Adrenal gland (tissue), 5 donors: ENCODE data around the gene DNAAF5.

Experiments
- CTCF ChIP-seq, 6 experiments: fragments of 450-650 bp in 4 of 6; fragments of 200-600 bp in 2 of 6; sonication (generic) in 1 of 6; IDR thresholded peaks; 1 replicate in 5 of 6; 2 replicates in 1 of 6; pipeline versions ENCODE4 v1.5.1 to v1.8.0; 2016 to 2021; ENCODE audit warnings: antibody characterized with exemption in 6 of 6, mild to moderate bottlenecking in 2 of 6, moderate library complexity in 1 of 6
- POLR2A ChIP-seq, 2 donors: fragments of 450-650 bp; IDR thresholded peaks; one replicate each; pipeline ENCODE4 v1.6.1; 2017; ENCODE audit warnings: antibody characterized with exemption in 2 of 2, mild to moderate bottlenecking in 2 of 2, moderate library complexity in 1 of 2
- donor health status: DM: no; HTN: no; CAD: no.

GRCh38 chr7:734808-735207, 8.3 kb downstream of the DNAAF5 start:
- no peak for TF ChIP-seq CTCF (IDR thresholded peaks at IDR 0.05)
- no peak for TF ChIP-seq POLR2A (IDR thresholded peaks at IDR 0.05)
